HG03064 (cell line): ENCODE results near the gene RGS17.
"Not testable (repeated sequence)": the region's sequence is repeated elsewhere in the genome, so short reads cannot be mapped to it uniquely, and the experiment has no call there.

Experiments used
- ATAC-seq: cut with Tn5 transposase; IDR thresholded peaks from one replicate; pipeline ENCODE4 v1.9.1; 2021; ENCODE audit warnings: low read depth; ENCODE audit not compliant: unreplicated experiment

RGS17 gene, protein sequence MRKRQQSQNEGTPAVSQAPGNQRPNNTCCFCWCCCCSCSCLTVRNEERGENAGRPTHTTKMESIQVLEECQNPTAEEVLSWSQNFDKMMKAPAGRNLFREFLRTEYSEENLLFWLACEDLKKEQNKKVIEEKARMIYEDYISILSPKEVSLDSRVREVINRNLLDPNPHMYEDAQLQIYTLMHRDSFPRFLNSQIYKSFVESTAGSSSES

DNA sequence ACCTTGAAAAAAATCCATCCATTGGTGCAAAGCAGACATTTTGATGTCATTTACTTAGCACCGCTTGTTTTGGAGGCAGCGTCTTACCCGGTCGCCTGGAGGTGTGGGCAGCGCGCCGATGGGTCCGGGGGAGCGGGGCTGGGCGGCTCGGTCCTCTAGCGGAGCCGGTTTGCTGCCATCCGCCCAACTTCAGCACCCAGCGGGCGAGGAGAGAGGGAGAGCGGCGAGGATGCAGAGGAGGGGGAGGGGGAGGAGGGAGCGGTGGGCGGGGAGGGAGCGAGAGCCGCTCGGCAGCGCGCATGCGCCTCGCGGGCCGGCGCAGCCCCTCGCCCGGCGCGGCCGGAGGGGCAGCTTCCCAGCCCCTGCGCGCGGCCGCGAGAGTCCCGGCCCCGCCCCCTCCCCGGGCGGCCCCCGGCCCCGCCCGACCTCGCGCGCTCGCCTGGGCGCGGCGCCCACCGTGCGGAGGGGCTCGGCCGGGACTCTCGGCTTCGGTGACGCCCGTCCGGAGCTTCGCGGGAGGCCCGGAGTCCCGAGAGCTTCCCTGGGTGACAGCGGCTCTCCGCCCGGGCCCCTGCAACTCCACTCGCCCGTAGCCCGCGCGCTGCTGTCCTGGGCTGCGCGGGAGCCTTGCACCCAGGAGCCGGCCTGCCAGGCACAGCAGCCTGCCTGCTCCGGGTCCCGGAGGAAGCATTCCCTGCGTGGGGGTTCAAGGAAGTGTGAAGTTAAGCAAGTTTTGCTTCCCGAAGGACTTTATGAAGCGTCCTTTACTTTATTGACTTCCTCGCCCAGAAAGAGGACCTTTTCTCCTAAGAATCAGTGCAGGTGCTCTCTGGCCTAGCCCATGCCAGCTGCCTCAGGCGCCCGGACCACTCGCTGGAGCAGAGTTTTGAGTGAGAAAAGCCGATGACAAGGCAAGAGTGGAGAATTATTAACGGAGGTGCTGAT lies at the start of gene RGS17:
Gene RGS17 (minus strand): TSS at position 246 of the 945 bp plus-strand sequence. CDS start 87,264 bp downstream, outside the sequence.
- peak; percentile 51 for ATAC-seq

- ATAC-seq, result no peak
Measured at GRCh38 chr6:153172815-153173214, 41.7 kb upstream of the RGS17 start.

DNA sequence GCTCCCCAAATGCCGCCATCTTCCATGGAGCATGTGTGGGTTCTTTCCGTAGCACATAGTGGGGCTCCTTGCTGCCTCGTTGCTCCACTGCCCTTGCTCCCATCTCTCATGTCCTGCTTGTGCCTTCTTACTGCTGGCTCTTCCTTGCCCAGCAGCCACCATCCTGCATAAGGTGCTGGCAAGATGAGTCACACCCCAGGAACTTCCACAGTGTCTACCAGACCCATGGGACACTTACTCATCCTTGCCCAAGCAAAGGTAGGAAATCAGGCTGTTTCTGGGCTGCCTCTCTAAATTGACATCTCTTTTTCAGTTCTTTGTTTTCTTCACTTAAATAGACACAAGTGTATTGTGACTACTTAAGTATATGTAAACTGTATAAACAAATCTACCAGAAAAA lies 39.4 kb upstream of the RGS17 start:
- ATAC-seq, result no peak

DNA sequence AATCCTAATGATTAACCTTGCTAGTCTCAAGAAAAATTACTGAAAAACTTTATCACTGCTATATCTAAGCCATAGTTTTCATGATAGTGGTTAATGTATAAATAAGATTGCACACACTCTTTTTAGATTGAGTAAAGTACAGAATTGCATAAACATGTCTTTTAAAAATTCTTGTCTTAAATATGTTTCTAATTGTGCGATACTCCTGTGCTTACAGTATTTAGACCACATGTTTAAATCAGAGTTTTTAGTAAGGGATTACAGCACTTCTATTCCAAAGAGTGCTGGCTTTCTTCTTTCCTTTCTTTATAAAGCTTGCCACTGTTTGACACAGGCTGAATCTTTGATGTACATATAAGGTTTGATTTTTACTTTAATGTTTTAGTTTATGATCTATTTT lies 36.8 kb upstream of the RGS17 start:
- no peak for ATAC-seq

GRCh38 chr6:153167061-153167891 lies 36.2 kb upstream of the RGS17 start:
- ATAC-seq, result no peak

- no peak for ATAC-seq
Measured at GRCh38 chr6:153162646-153163045, 31.6 kb upstream of the RGS17 start.

GRCh38 chr6:153162172-153162571 lies 31.1 kb upstream of the RGS17 start:
- ATAC-seq, result no peak

GRCh38 chr6:153160221-153160620 lies 29.1 kb upstream of the RGS17 start:
- ATAC-seq, result no peak

DNA sequence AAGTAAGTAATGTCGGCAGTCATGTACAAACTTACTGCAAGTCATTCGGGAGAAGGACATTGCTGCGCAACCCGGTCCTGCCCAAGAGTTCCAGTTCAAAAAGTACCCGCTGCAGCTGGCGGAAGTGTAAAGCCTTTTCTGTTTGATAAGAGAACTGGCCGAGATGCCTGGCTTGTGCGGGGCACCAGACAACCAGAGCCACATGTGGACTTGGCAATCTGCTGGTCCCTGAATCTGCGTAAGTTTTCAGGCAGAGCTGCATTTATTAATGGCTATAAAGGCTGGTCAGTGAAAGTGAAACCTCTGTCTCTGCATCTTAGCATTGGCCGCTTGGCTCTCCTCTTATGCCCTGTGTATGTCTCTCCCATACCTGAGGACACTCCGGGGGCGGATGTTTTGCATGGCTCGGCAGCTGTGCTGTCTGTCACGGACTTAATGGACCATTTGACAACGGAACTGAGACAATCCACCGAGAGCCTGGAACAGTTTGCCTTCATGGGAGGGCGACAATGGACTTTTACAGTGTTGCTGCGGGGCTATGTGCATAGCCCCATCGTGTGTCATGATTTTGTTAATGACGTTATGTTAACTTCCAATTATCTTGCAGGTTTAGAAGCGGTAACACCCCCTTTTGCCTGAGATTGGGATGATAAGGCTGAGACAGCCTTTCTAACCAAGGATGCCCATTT lies 19.8 kb upstream of the RGS17 start:
- no peak for ATAC-seq

DNA sequence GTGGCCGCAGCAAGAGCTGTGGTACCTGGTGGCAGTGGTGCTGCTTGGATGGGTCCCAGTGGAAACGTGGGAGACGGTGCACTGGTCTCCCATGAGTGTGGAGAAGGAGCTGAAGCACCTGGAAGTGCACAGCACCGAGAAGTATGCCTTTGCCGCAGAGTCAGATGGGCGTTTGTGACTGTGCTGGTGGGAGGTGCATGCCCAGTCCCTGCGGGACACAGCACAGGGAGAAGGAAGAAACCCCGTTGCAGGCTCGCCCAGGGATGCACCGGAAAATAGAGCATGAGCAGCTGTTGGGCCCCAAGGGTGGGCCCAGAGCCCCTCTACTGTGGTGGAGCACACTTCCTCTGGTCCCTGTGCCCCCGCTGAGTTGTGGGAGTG lies 19.3 kb upstream of the RGS17 start:
- no peak for ATAC-seq

GRCh38 chr6:153149891-153150290 lies 18.8 kb upstream of the RGS17 start:
- no peak for ATAC-seq

DNA sequence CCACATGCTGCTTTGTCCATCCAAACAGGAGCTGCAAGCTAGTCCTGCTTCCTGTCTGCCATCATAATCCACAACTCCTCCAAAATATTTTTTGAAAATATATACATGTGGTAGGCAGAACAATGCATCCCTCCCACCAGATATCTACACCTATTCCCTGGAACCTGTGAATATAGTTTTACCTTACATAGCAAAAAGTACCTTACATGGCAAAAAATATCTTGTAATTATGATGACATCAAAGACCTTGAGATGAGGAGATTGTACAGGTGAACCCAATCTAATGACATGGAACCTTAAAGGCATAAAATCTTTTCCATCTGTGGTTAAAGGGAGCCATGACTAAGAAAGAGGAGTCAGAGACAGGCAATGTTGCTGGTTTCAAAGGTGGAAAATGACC lies 15.3 kb upstream of the RGS17 start:
- ATAC-seq, result no peak

DNA sequence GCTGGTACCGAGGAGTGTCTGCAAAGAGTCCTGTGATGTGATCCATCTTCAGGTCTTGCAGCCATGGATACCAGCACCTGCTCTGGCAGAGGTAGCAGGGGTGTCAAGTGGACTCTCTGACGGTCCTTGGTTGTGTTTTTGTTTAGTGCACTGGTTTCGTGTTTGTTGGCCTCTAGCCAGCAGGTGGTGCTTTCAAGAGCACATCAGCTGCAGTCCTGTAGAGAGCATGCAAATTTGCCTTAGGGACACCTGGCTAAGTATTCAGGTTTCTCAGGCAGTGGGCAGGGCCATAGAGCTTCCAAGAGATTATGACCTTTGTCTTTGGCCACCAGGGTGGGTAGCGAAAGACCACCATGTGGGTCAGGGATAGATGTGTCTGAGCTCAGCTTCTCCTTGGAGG lies 14.5 kb upstream of the RGS17 start:
- no peak for ATAC-seq

DNA sequence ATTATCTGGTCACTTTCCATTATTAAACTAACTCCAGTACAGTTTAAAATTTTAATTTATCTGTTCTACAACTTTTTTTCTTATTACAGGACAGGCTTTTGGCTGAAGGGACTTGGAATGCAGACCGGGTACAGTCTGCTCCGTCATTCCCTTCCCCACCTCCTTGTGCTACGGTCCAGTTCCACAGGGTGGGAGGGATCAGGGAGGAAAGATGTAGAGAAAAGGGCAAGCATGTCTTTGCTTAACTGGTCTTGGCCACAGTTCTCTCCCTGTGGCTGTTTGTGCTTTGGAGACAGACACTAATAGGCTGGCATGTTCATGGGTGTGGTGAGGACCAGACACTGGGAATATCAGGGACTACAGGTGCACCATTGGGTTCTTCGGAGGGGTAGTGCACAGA lies 12.1 kb upstream of the RGS17 start:
- no peak for ATAC-seq

- no peak for ATAC-seq
Measured at GRCh38 chr6:153140299-153140698, 9.2 kb upstream of the RGS17 start.

GRCh38 chr6:153138930-153139329 lies 7.8 kb upstream of the RGS17 start:
- ATAC-seq, result no peak

DNA sequence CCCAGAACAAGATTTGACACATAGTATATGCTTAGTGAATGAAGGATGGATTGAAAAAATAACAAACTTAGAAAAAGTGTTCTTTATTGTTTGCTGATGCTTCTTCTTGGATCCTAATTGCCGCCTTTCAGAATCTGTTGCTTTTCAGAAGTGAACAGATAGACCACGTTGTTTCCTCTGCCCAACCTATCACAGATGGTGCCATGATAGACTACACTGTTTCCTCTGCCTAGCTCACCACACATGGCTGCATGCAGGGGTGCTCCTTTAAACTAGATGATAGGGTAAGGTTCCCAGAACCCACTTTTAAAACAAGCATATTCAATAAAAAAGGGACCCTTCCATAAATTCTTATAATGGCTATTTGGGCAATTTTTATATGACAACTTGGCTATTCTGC lies 4.6 kb upstream of the RGS17 start:
- ATAC-seq, result no peak

- not testable (repeated sequence) for ATAC-seq
Measured at GRCh38 chr6:153133667-153134066, 2.6 kb upstream of the RGS17 start.

- ATAC-seq, result peak; percentile 18
Measured at GRCh38 chr6:153130515-153131036, 506 bp downstream of the RGS17 start.

DNA sequence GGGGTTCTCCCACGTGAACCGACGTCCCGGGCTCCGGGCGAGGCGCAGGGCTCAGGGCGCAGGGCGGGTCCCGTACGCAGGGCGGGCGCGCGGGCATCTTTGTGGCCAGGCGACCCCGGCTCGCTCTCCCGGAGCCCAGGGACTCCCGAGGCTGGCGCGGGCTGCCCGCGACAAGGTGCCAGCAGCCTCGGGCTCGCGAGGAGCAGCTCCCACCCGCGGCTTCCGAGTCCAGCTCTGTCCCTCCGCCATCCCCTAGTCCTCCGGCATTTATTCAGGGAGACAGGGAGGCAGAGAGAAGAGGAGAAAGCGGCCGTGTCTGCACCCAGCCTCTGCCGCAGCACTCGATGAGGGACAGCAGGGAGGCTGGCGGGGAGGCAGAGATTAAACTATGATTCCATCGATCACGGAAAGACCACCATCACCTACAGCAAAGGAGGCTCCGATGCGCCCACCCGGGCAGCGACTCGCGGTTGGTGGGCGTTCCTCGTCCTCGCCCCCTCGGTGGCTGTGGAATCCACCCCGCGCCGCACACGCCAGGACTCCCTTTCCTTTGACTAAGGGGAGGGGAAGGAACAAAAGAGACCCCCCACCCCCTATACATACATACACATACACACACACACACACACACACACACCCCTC lies 1.1 kb downstream of the RGS17 start:
- ATAC-seq, result no peak
